ENCODE data around the gene LRCOL1.

The LRCOL1 gene

DNA sequence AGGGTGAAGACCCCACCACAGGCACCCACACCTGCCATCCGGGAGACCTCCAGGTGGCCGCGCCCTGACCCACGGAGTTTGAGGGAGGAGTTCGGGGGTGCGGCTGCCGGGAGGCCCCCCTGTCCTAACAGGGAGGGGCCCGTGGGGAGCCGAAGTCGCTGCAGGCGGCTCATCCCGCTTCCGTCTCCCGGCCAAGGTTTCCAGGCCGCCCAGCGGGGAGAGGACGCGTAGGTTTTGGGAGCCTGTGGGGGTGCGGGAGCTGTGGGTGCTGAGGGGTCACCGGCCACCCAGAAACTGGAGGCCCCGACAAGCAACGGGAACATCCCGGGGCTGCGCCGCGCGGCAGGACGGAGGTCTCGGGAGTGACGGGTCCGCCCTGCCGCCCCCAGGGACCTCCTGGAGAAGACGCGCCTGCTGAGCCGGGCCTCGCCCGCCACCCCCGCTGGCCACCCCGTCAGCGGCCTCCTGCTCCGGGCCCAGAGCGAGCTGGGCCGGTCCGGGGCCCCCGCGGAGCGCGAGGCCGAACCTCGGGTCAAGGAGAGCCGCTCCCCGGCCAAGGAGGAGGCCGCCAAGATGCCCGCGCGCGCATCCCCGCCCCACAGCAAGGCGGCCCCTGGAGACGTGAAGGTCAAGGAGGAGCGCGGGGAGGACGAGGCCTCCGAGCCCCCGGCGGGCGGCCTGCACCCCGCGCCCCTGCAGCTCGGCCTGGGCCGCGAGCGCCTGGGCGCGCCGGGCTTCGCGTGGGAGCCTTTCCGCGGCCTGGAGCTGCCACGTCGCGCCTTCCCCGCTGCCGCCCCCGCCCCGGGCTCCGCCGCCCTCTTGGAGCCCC lies 27.6 kb downstream of the LRCOL1 start:
- ChIA-PET CTCF (no interaction called here), POLR2A (no interaction called here)
- Histone ChIP-seq H3K9me3 (ENCODE audit: control insufficient read depth, insufficient read depth, low read depth, low read length) (no peaks in the 10 kb centered on the region), H3K27ac (ENCODE audit: extremely low read depth, low read depth, low read length) (no peak overlapping the region), H3K36me3 (ENCODE audit: control insufficient read depth in 2 of 2, insufficient read depth in 1 of 2, low read length in 2 of 2) (peaks cover 0 to 23% of the 10 kb centered on the region in 2 experiments; a peak in 2 of 3 replicates), H3K4me3 (ENCODE audit: low read depth, low read length) (no peak overlapping the region), H3K4me1 (ENCODE audit: control insufficient read depth, insufficient read depth, low read length) (no peaks in the 10 kb centered on the region)
- TF ChIP-seq ZNF404 (tag by site-specific recombination; IDR thresholded peaks at IDR 0.05) (no peak), KLF8 (tag by site-specific recombination; IDR thresholded peaks at IDR 0.05) (peak; percentile 19; the same call in 1 of the 2 replicates), ZNF121 (tag by site-specific recombination; IDR thresholded peaks at IDR 0.05) (no peak), TRIM28 (IDR thresholded peaks at IDR 0.05; ENCODE audit: borderline replicate concordance, low read length) (no peak), HOXA7 (CRISPR knock-in tag; IDR thresholded peaks at IDR 0.05; ENCODE audit: borderline replicate concordance) (no peak), ZNF174 (tag by site-specific recombination; IDR thresholded peaks at IDR 0.05) (no peak), ZNF626 (tag by site-specific recombination; IDR thresholded peaks at IDR 0.05) (no peak), KLF1 (tag by site-specific recombination; IDR thresholded peaks at IDR 0.05) (0 out of 2 replicates have a peak, but pooled peaks have one; percentile 10), ZNF561 (tag by site-specific recombination; IDR thresholded peaks at IDR 0.05; ENCODE audit: borderline replicate concordance) (no peak), SCRT2 (tag by site-specific recombination; IDR thresholded peaks at IDR 0.05) (no peak)
- TF ChIP-seq, protein P1, sequence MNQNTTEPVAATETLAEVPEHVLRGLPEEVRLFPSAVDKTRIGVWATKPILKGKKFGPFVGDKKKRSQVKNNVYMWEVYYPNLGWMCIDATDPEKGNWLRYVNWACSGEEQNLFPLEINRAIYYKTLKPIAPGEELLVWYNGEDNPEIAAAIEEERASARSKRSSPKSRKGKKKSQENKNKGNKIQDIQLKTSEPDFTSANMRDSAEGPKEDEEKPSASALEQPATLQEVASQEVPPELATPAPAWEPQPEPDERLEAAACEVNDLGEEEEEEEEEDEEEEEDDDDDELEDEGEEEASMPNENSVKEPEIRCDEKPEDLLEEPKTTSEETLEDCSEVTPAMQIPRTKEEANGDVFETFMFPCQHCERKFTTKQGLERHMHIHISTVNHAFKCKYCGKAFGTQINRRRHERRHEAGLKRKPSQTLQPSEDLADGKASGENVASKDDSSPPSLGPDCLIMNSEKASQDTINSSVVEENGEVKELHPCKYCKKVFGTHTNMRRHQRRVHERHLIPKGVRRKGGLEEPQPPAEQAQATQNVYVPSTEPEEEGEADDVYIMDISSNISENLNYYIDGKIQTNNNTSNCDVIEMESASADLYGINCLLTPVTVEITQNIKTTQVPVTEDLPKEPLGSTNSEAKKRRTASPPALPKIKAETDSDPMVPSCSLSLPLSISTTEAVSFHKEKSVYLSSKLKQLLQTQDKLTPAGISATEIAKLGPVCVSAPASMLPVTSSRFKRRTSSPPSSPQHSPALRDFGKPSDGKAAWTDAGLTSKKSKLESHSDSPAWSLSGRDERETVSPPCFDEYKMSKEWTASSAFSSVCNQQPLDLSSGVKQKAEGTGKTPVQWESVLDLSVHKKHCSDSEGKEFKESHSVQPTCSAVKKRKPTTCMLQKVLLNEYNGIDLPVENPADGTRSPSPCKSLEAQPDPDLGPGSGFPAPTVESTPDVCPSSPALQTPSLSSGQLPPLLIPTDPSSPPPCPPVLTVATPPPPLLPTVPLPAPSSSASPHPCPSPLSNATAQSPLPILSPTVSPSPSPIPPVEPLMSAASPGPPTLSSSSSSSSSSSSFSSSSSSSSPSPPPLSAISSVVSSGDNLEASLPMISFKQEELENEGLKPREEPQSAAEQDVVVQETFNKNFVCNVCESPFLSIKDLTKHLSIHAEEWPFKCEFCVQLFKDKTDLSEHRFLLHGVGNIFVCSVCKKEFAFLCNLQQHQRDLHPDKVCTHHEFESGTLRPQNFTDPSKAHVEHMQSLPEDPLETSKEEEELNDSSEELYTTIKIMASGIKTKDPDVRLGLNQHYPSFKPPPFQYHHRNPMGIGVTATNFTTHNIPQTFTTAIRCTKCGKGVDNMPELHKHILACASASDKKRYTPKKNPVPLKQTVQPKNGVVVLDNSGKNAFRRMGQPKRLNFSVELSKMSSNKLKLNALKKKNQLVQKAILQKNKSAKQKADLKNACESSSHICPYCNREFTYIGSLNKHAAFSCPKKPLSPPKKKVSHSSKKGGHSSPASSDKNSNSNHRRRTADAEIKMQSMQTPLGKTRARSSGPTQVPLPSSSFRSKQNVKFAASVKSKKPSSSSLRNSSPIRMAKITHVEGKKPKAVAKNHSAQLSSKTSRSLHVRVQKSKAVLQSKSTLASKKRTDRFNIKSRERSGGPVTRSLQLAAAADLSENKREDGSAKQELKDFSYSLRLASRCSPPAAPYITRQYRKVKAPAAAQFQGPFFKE (tag by site-specific recombination; IDR thresholded peaks at IDR 0.05; ENCODE audit: borderline replicate concordance) = no peak
- TF ChIP-seq, protein P2, sequence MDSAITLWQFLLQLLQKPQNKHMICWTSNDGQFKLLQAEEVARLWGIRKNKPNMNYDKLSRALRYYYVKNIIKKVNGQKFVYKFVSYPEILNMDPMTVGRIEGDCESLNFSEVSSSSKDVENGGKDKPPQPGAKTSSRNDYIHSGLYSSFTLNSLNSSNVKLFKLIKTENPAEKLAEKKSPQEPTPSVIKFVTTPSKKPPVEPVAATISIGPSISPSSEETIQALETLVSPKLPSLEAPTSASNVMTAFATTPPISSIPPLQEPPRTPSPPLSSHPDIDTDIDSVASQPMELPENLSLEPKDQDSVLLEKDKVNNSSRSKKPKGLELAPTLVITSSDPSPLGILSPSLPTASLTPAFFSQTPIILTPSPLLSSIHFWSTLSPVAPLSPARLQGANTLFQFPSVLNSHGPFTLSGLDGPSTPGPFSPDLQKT (IDR thresholded peaks at IDR 0.05; ENCODE audit: borderline replicate concordance, low read depth, low read length) = no peak
- TF ChIP-seq, protein P3, sequence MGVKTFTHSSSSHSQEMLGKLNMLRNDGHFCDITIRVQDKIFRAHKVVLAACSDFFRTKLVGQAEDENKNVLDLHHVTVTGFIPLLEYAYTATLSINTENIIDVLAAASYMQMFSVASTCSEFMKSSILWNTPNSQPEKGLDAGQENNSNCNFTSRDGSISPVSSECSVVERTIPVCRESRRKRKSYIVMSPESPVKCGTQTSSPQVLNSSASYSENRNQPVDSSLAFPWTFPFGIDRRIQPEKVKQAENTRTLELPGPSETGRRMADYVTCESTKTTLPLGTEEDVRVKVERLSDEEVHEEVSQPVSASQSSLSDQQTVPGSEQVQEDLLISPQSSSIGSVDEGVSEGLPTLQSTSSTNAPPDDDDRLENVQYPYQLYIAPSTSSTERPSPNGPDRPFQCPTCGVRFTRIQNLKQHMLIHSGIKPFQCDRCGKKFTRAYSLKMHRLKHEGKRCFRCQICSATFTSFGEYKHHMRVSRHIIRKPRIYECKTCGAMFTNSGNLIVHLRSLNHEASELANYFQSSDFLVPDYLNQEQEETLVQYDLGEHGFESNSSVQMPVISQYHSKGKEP (tag by site-specific recombination; IDR thresholded peaks at IDR 0.05) = no peak

DNA sequence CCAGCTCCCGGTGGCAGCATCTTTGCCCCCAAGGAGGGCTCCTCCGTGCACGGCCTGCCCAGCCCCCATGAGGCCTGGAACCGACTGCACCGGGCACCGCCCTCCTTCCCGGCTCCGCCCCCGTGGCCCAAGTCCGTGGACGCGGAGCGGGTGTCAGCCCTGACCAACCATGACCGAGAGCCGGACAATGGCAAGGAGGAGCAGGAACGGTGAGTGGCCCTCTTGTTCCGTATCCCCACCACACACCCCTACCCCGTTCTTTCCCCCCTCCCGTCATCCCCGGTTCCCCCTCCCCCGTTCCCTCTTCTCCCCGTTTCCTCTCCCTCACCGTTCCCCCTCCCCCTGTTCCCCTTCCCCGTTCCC lies 28.3 kb downstream of the LRCOL1 start:
- CTCF ChIA-PET = no interaction called here
- H3K4me1 ChIP-seq (ENCODE audit: control insufficient read depth, insufficient read depth, low read length) = no peaks in the 10 kb centered on the region
- no peak for TF ChIP-seq ZBTB20 (tag by site-specific recombination; IDR thresholded peaks at IDR 0.05)
- no peak overlapping the region for H3K4me3 ChIP-seq (ENCODE audit: low read depth, low read length)
- POLR2A ChIA-PET = no interaction called here
- no peak overlapping the region for H3K27ac ChIP-seq (ENCODE audit: extremely low read depth, low read depth, low read length)
- peaks cover 0 to 30% of the 10 kb centered on the region in 2 experiments; a peak in 2 of 3 replicates for H3K36me3 ChIP-seq (ENCODE audit: control insufficient read depth in 2 of 2, insufficient read depth in 1 of 2, low read length in 2 of 2)
- H3K9me3 ChIP-seq (ENCODE audit: control insufficient read depth, insufficient read depth, low read depth, low read length) = no peaks in the 10 kb centered on the region
